CD4-positive, alpha-beta T cell treated with Interferon alpha-2 for 1 hour (primary cell): ENCODE measurements around the gene TMEM270.

Experiments
- DNase-seq, 2 donors: peaks; one replicate each; pipeline ENCODE4 v3.0.0-alpha.2; 2020 to 2022

Gene TMEM270

GRCh38 chr7:73909051-73909941 is 48.3 kb downstream of the TMEM270 start:
- DNase-seq: no peak

- DNase-seq: no peak
These were observed 49.0 kb downstream of the TMEM270 start for GRCh38 chr7:73909996-73910395.

GRCh38 chr7:73912223-73912622 is 51.3 kb downstream of the TMEM270 start:
- no peak for DNase-seq
